Spinal cord (tissue), 10 donors: ENCODE measurements around the gene CDSN. TPM values are rescaled to one million over a fixed set of nuclear protein-coding genes. Genes with fewer than 3 reads are reported as not detected.

Source experiments
- DNase-seq, 6 donors: peaks; one replicate each; pipeline versions ENCODE4 v3.0.0 to v3.0.0-alpha.2; 2013 to 2015; ENCODE audit warnings: low spot score in 6 of 6, low read depth in 4 of 6
- H3K27ac ChIP-seq: one replicate; pipeline ENCODE4 v1.5.1; 2013; ENCODE audit warnings: low read depth, low read length, control low read depth
- H3K27me3 ChIP-seq: one replicate; pipeline ENCODE4 v1.6.1; 2013; ENCODE audit warnings: low read length; ENCODE audit not compliant: control insufficient read depth, insufficient read depth
- H3K36me3 ChIP-seq: one replicate; pipeline ENCODE4 v1.6.1; 2013; ENCODE audit warnings: low read length; ENCODE audit not compliant: control insufficient read depth, insufficient read depth
- H3K4me1 ChIP-seq: one replicate; pipeline ENCODE4 v1.6.1; 2013; ENCODE audit warnings: low read length; ENCODE audit not compliant: control insufficient read depth, insufficient read depth
- H3K4me3 ChIP-seq: one replicate; pipeline ENCODE4 v1.5.1; 2013; ENCODE audit warnings: low read depth, low read length, control low read depth
- H3K9me3 ChIP-seq: one replicate; pipeline ENCODE4 v1.6.1; 2013; ENCODE audit warnings: low read length; ENCODE audit not compliant: control insufficient read depth, insufficient read depth
- WGBS: methylation state at CpG from one replicate; pipeline ENCODE4 v1.1.5; 2013; ENCODE audit warnings: missing lambda C conversion rate; ENCODE audit not compliant: insufficient coverage; 5-methylcytosine and 5-hydroxymethylcytosine counted together
- polyA plus RNA-seq, 2 donors: library from polyadenylated mRNA; unstranded; fragments of 120-200 nt; gene quantifications; one replicate each; pipeline ENCODE4 v1.2.1, GENCODE V29; 2013; ENCODE audit not compliant: insufficient read length in 2 of 2
- total RNA-seq, 2 donors: library from RNA; depleted of rRNA in 1 of 2; stranded (reverse); fragments of 120-200 nt in 1 of 2; fragments of >200 nt in 1 of 2; gene quantifications; one replicate each; pipeline versions ENCODE4 v1.2.3 to v1.2.4, GENCODE V29; 2013 to 2014
- donor health status: healthy.

Gene CDSN
- total and polyA plus RNA-seq, 4 donors = 0.09 TPM; not detected in 3

- H3K4me1 ChIP-seq = peaks cover 22% of the 10 kb centered on the region
- no peak overlapping the region for H3K4me3 ChIP-seq
- WGBS = 92% methylated on average over 19 of the region's 19 CpGs
- H3K27me3 ChIP-seq = no peaks in the 10 kb centered on the region
- DNase-seq = no peak
- peaks cover 13% of the 10 kb centered on the region for H3K36me3 ChIP-seq
- H3K27ac ChIP-seq = no peak overlapping the region
- no peaks in the 10 kb centered on the region for H3K9me3 ChIP-seq
These were observed 41.2 kb upstream of the CDSN start for GRCh38 chr6:31161216-31162126.

GRCh38 chr6:31158863-31159855 lies 38.9 kb upstream of the CDSN start:
- peaks cover 22% of the 10 kb centered on the region for H3K4me1 ChIP-seq
- peak overlapping the region; percentile 54 for H3K27ac ChIP-seq
- no peaks in the 10 kb centered on the region for H3K9me3 ChIP-seq
- H3K27me3 ChIP-seq = no peaks in the 10 kb centered on the region
- 12% methylated on average over 27 of the region's 35 CpGs for WGBS
- no peak for DNase-seq
- peaks cover 21% of the 10 kb centered on the region for H3K36me3 ChIP-seq
- peak overlapping the region; percentile 90 for H3K4me3 ChIP-seq

GRCh38 chr6:31158140-31158862 lies 38.1 kb upstream of the CDSN start, which contains the start of gene TCF19:
Gene TCF19 (plus strand): TSS chr6:31158589. CDS start chr6:31159470, 881 bp downstream.
- peak; percentile 97 to 100 (median 100) for DNase-seq
- peak within 1 kb of the TSS; percentile 90 for H3K4me3 ChIP-seq
- WGBS = 0% methylated on average over 59 of the region's 65 CpGs
- H3K4me1 ChIP-seq = peaks cover 22% of the 10 kb centered on the region
- peak within 1 kb of the TSS; percentile 54 for H3K27ac ChIP-seq
- peaks cover 21% of the 10 kb centered on the region for H3K36me3 ChIP-seq
- no peaks in the 10 kb centered on the region for H3K27me3 ChIP-seq
- H3K9me3 ChIP-seq = no peaks in the 10 kb centered on the region

- Histone ChIP-seq H3K4me3 (peak within 1 kb of the TSS; percentile 90), H3K9me3 (no peaks in the 10 kb centered on the region), H3K36me3 (peaks cover 26% of the 10 kb centered on the region), H3K27me3 (no peaks in the 10 kb centered on the region), H3K4me1 (peaks cover 22% of the 10 kb centered on the region), H3K27ac (peak within 1 kb of the TSS; percentile 54)
- peak in 1 of 6 donors; percentile 12 for DNase-seq
- WGBS = 6% methylated on average over 13 of the region's 14 CpGs
These were observed 37.4 kb upstream of the CDSN start, which contains the start of gene CCHCR1 for GRCh38 chr6:31157513-31158139. Gene CCHCR1 (minus strand): TSS chr6:31157802. CDS start chr6:31157600, 202 bp downstream.

GRCh38 chr6:31156641-31157040 lies 36.4 kb upstream of the CDSN start:
- 100% methylated on average over 5 of the region's 7 CpGs for WGBS
- no peaks in the 10 kb centered on the region for H3K9me3 ChIP-seq
- DNase-seq = no peak
- no peaks in the 10 kb centered on the region for H3K27me3 ChIP-seq
- peaks cover 17% of the 10 kb centered on the region for H3K36me3 ChIP-seq
- H3K4me1 ChIP-seq = peaks cover 17% of the 10 kb centered on the region
- H3K4me3 ChIP-seq = no peak overlapping the region
- H3K27ac ChIP-seq = no peak overlapping the region

GRCh38 chr6:31154436-31154835 lies 34.2 kb upstream of the CDSN start:
- 95% methylated on average over 15 of the region's 15 CpGs for WGBS
- H3K4me3 ChIP-seq = no peak overlapping the region
- no peak for DNase-seq
- H3K27ac ChIP-seq = no peak overlapping the region
- H3K9me3 ChIP-seq = no peaks in the 10 kb centered on the region
- H3K27me3 ChIP-seq = no peaks in the 10 kb centered on the region
- peaks cover 32% of the 10 kb centered on the region for H3K36me3 ChIP-seq
- peaks cover 15% of the 10 kb centered on the region for H3K4me1 ChIP-seq

GRCh38 chr6:31152781-31153180 lies 32.5 kb upstream of the CDSN start:
- Histone ChIP-seq H3K27ac (no peak overlapping the region), H3K4me3 (no peak overlapping the region), H3K9me3 (no peaks in the 10 kb centered on the region), H3K36me3 (peaks cover 37% of the 10 kb centered on the region), H3K4me1 (peaks cover 5% of the 10 kb centered on the region), H3K27me3 (no peaks in the 10 kb centered on the region)
- no peak for DNase-seq
- 91% methylated on average over 4 of the region's 7 CpGs for WGBS

- 86% methylated on average over 5 of the region's 6 CpGs for WGBS
- no peaks in the 10 kb centered on the region for H3K9me3 ChIP-seq
- peaks cover 47% of the 10 kb centered on the region for H3K36me3 ChIP-seq
- no peak overlapping the region for H3K4me3 ChIP-seq
- H3K27me3 ChIP-seq = no peaks in the 10 kb centered on the region
- no peak for DNase-seq
- H3K27ac ChIP-seq = no peak overlapping the region
- H3K4me1 ChIP-seq = no peaks in the 10 kb centered on the region
These were observed 29.7 kb upstream of the CDSN start for GRCh38 chr6:31149827-31150447.
